Measurements from ENCODE around the gene SLC8A1. TPM values are rescaled to one million over a fixed set of nuclear protein-coding genes. Genes with fewer than 3 reads are reported as not detected.

The SLC8A1 gene
- total and polyA plus RNA-seq, 8 donors = 5.4 to 39.7 (median 6.6) TPM

GRCh38 chr2:40455661-40456060, 3.8 kb upstream of the SLC8A1 start:
- Histone ChIP-seq H3K27ac (peak overlapping the region in 1 of 2 donors; percentile 81), H3K4me3 (no peak overlapping the region), H3K27me3 (peaks cover 0 to 20% of the 10 kb centered on the region in 2 donors), H3K4me1 (peaks cover 0 to 25% of the 10 kb centered on the region in 2 donors), H3K9me3 (no peaks in the 10 kb centered on the region), H3K36me3 (no peaks in the 10 kb centered on the region)
- intact Hi-C loops (cut with DNase I) = no loop called here
- no peak for TF ChIP-seq CTCF (IDR thresholded peaks at IDR 0.05)
- DNase-seq (peak in 2 of 4 donors; percentile 49 to 53), ATAC-seq (peak; percentile 41)

GRCh38 chr2:40454321-40454720, 2.4 kb upstream of the SLC8A1 start:
- no peak overlapping the region for H3K4me3 ChIP-seq
- ATAC-seq = no peak
- DNase-seq = no peak
- peak overlapping the region in 1 of 2 donors; percentile 81 for H3K27ac ChIP-seq
- intact Hi-C loops (cut with DNase I) = no loop called here
- no peak for TF ChIP-seq CTCF (IDR thresholded peaks at IDR 0.05)
- H3K27me3 ChIP-seq = peaks cover 0 to 22% of the 10 kb centered on the region in 2 donors
- H3K4me1 ChIP-seq = peaks cover 0 to 36% of the 10 kb centered on the region in 2 donors
- no peaks in the 10 kb centered on the region for H3K9me3 ChIP-seq
- H3K36me3 ChIP-seq = no peaks in the 10 kb centered on the region

GRCh38 chr2:40452786-40453185, 896 bp upstream of the SLC8A1 start:
- TF ChIP-seq CTCF (IDR thresholded peaks at IDR 0.05) = no peak
- Histone ChIP-seq H3K27me3 (peaks cover 0 to 22% of the 10 kb centered on the region in 2 donors), H3K9me3 (no peaks in the 10 kb centered on the region), H3K27ac (no peak overlapping the region), H3K4me1 (peaks cover 0 to 46% of the 10 kb centered on the region in 2 donors), H3K4me3 (peak overlapping the region in 1 of 2 donors; percentile 57), H3K36me3 (no peaks in the 10 kb centered on the region)
- intact Hi-C loops (cut with DNase I) = no loop called here
- ATAC-seq = no peak
- no peak for DNase-seq

- DNase-seq (peak in 3 of 4 donors; percentile 42 to 51 (median 46)), ATAC-seq (peak; percentile 79)
- intact Hi-C loops (cut with DNase I) = no loop called here
- Histone ChIP-seq H3K36me3 (no peaks in the 10 kb centered on the region), H3K27me3 (peaks cover 0 to 22% of the 10 kb centered on the region in 2 donors), H3K4me3 (peak overlapping the region; percentile 41 to 57), H3K4me1 (peaks cover 0 to 46% of the 10 kb centered on the region in 2 donors), H3K27ac (peak overlapping the region; percentile 73 to 77), H3K9me3 (no peaks in the 10 kb centered on the region)
- no peak for TF ChIP-seq CTCF (IDR thresholded peaks at IDR 0.05)
These were observed 977 bp downstream of the SLC8A1 start for GRCh38 chr2:40450796-40451430.

GRCh38 chr2:40450066-40450795, 1.7 kb downstream of the SLC8A1 start:
- Histone ChIP-seq H3K36me3 (no peaks in the 10 kb centered on the region), H3K4me1 (peaks cover 0 to 46% of the 10 kb centered on the region in 2 donors), H3K4me3 (peak overlapping the region; percentile 41 to 57), H3K27ac (peak overlapping the region; percentile 73 to 77), H3K27me3 (peaks cover 0 to 22% of the 10 kb centered on the region in 2 donors), H3K9me3 (no peaks in the 10 kb centered on the region)
- intact Hi-C loops (cut with DNase I) = no loop called here
- DNase-seq (peak in 2 of 4 donors; percentile 18 to 73), ATAC-seq (peak; percentile 37)
- no peak for TF ChIP-seq CTCF (IDR thresholded peaks at IDR 0.05)

Measured in left lung (tissue), 10 donors.